Neural cell (in vitro differentiated cells): Measurements from ENCODE around the gene NRARP. TPM values are rescaled to one million over a fixed set of nuclear protein-coding genes. Genes with fewer than 3 reads are reported as not detected.

ENCODE experiments used
- H2AFZ ChIP-seq: fragments of 200-600, 300-800 bp; sonication (generic), shearing (Covaris generic); 2 replicates; pipeline ENCODE4 v1.6.0; 2014; ENCODE audit warnings: low read depth, mild to moderate bottlenecking, antibody characterized with exemption, low read length, moderate library complexity
- H3F3A ChIP-seq: fragments of 200-600 bp; shearing (Covaris generic); 2 replicates; pipeline ENCODE4 v1.6.1; 2016; ENCODE audit warnings: mild to moderate bottlenecking, moderate library complexity, mixed read lengths, antibody characterized with exemption, low read length; ENCODE audit not compliant: insufficient read depth, poor library complexity, severe bottlenecking
- H3K27ac ChIP-seq: fragments of 200-600, 300-800 bp; sonication (generic), shearing (Covaris generic); 2 replicates; pipeline ENCODE4 v1.5.1; 2014; ENCODE audit warnings: mild to moderate bottlenecking, low read length, moderate library complexity
- H3K27me3 ChIP-seq: fragments of 300-800, 200-600 bp; sonication (generic), shearing (Covaris generic); 2 replicates; pipeline ENCODE4 v1.6.0; 2014; ENCODE audit warnings: mild to moderate bottlenecking, low read depth, low read length, moderate library complexity; ENCODE audit not compliant: insufficient read depth
- H3K36me3 ChIP-seq: fragments of 300-800, 200-600 bp; sonication (generic), shearing (Covaris generic); 2 replicates; pipeline ENCODE4 v1.5.1; 2014; ENCODE audit warnings: mild to moderate bottlenecking, antibody characterized with exemption, low read length, moderate library complexity; ENCODE audit not compliant: insufficient read depth
- H3K4me2 ChIP-seq: fragments of 300-800, 200-600 bp; sonication (generic), shearing (Covaris generic); 2 replicates; pipeline ENCODE4 v1.6.0; 2014; ENCODE audit warnings: mild to moderate bottlenecking, low read length
- H3K4me3 ChIP-seq: fragments of 300-800, 200-600 bp; sonication (generic), shearing (Covaris generic); 2 replicates; pipeline ENCODE4 v1.5.1; 2014; ENCODE audit warnings: mild to moderate bottlenecking, low read length, moderate library complexity
- H3K79me2 ChIP-seq: fragments of 200-600 bp; shearing (Covaris generic); replicated peaks from 2 replicates; pipeline ENCODE4 v1.6.0; 2014; ENCODE audit warnings: mild to moderate bottlenecking, low read length, moderate library complexity; ENCODE audit not compliant: insufficient read depth
- H3K9ac ChIP-seq: fragments of 300-800, 200-600 bp; sonication (generic), shearing (Covaris generic); 2 replicates; pipeline ENCODE4 v1.6.1; 2016; ENCODE audit warnings: mild to moderate bottlenecking, low read length, mixed read lengths
- H3K9me2 ChIP-seq: fragments of 200-600 bp; shearing (Covaris generic); 2 replicates; pipeline ENCODE4 v1.6.1; 2016; ENCODE audit warnings: mild to moderate bottlenecking, low read length, mixed read lengths; ENCODE audit not compliant: insufficient read depth
- H3K9me3 ChIP-seq: fragments of 200-600, 300-800 bp; sonication (generic), shearing (Covaris generic); 2 replicates; pipeline ENCODE4 v1.6.1; 2016; ENCODE audit warnings: mild to moderate bottlenecking, mixed run types, low read length, moderate library complexity, mixed read lengths
- H4K20me1 ChIP-seq: fragments of 200-600 bp; shearing (Covaris generic); 2 replicates; pipeline ENCODE4 v1.6.1; 2016; ENCODE audit warnings: mild to moderate bottlenecking, mixed run types; ENCODE audit not compliant: insufficient read depth
- EP300 ChIP-seq: fragments of 450-650 bp; conservative IDR thresholded peaks from 2 replicates; pipeline ENCODE4 v1.6.1; 2014; ENCODE audit warnings: antibody characterized with exemption, mild to moderate bottlenecking, moderate library complexity; ENCODE audit not compliant: poor library complexity, severe bottlenecking
- EZH2 ChIP-seq: fragments of 200-600, 300-800 bp; shearing (Covaris generic), sonication (generic); IDR thresholded peaks from 2 replicates; pipeline ENCODE4 v1.6.1; 2014; ENCODE audit warnings: antibody characterized with exemption, low read length, borderline replicate concordance, mild to moderate bottlenecking; ENCODE audit not compliant: insufficient read depth, poor library complexity, severe bottlenecking
- MXI1 ChIP-seq: fragments of 450-650 bp; conservative IDR thresholded peaks from 2 replicates; pipeline ENCODE4 v1.6.1; 2014; ENCODE audit warnings: antibody characterized with exemption, mild to moderate bottlenecking; ENCODE audit not compliant: poor library complexity, severe bottlenecking
- RAD21 ChIP-seq: fragments of 450-650 bp; conservative IDR thresholded peaks from 2 replicates; pipeline ENCODE4 v1.6.1; 2014; ENCODE audit warnings: antibody characterized with exemption, mild to moderate bottlenecking, moderate library complexity
- polyA plus RNA-seq: library from polyadenylated mRNA; depleted of rRNA; stranded (reverse); fragments of >200 nt; gene quantifications from 2 replicates; pipeline ENCODE4 v1.2.3, GENCODE V29; 2014
- TF ChIP-seq, protein P1 (sequence below): fragments of 450-650 bp; IDR thresholded peaks from 2 replicates; pipeline ENCODE4 v1.5.1; 2014; ENCODE audit warnings: antibody characterized with exemption, mild to moderate bottlenecking, moderate library complexity; ENCODE audit not compliant: poor library complexity, severe bottlenecking
- TF ChIP-seq, protein P2 (sequence below): IDR thresholded peaks from 2 replicates; pipeline ENCODE4 v1.6.1; 2012; ENCODE audit warnings: borderline replicate concordance

The NRARP gene
- polyA plus RNA-seq, 1 donor from 2014 or later, result 2.3 TPM

DNA sequence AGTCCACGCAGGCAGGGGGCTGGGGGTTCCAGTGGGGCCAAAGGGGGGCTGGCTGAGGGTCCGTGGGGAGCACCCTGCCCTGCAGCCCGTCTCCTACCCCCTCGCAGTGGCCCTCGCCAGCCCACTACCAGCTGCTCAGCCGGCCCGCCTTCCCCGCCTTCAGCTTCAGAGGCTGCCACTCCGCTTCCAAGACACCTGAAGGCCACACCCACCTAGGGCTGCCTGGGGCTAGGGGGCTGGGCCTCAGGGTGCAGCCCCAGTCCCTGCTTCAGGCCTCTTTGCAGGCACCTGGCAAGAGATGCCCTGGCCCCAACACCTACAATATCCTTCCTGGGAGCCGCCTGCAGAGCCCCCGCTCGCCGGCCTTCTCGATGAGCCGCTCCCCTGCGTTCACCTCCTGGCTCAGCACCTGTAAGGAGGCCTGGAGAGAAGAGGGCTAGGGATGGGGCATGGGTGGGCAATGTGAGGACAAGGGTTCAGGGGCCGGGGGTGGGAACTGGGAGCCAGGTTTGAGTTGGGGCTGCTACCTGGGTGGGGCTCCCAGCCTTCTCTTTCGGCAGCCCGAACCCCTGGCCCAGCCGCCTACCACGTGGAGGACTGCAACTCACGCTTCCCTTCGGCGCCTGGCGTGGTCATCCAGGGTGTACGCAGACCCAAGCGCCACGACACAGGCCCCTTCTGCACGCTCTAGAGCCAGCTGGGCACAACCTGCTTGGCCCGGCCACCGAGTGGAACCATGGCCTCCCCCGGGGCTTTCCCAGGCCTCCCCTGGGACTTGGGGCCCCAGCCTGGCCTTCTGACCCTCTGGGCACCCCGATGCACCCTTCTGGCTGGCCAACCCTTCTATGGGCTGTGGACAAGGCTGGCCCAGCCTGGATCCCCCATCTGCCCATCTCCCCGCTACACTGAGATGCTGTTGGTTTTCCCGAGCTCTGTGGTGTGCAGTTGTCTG is 49.2 kb downstream of the NRARP start:
- no peak overlapping the region for H3K27ac ChIP-seq
- no peaks in the 10 kb centered on the region for H3K9me3 ChIP-seq
- H3K27me3 ChIP-seq, result no peaks in the 10 kb centered on the region
- no peaks in the 10 kb centered on the region for H3F3A ChIP-seq
- no peak overlapping the region for H2AFZ ChIP-seq
- no peaks in the 10 kb centered on the region for H3K9me2 ChIP-seq
- no peaks in the 10 kb centered on the region for H3K36me3 ChIP-seq
- no peaks in the 10 kb centered on the region for H4K20me1 ChIP-seq
- TF ChIP-seq, protein P1, sequence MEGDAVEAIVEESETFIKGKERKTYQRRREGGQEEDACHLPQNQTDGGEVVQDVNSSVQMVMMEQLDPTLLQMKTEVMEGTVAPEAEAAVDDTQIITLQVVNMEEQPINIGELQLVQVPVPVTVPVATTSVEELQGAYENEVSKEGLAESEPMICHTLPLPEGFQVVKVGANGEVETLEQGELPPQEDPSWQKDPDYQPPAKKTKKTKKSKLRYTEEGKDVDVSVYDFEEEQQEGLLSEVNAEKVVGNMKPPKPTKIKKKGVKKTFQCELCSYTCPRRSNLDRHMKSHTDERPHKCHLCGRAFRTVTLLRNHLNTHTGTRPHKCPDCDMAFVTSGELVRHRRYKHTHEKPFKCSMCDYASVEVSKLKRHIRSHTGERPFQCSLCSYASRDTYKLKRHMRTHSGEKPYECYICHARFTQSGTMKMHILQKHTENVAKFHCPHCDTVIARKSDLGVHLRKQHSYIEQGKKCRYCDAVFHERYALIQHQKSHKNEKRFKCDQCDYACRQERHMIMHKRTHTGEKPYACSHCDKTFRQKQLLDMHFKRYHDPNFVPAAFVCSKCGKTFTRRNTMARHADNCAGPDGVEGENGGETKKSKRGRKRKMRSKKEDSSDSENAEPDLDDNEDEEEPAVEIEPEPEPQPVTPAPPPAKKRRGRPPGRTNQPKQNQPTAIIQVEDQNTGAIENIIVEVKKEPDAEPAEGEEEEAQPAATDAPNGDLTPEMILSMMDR, result no peak
- TF ChIP-seq RAD21, result no peak
- H3K79me2 ChIP-seq, result peaks cover 10% of the 10 kb centered on the region
- no peak overlapping the region for H3K4me3 ChIP-seq
- no peak overlapping the region for H3K9ac ChIP-seq
- no peak overlapping the region for H3K4me2 ChIP-seq

DNA sequence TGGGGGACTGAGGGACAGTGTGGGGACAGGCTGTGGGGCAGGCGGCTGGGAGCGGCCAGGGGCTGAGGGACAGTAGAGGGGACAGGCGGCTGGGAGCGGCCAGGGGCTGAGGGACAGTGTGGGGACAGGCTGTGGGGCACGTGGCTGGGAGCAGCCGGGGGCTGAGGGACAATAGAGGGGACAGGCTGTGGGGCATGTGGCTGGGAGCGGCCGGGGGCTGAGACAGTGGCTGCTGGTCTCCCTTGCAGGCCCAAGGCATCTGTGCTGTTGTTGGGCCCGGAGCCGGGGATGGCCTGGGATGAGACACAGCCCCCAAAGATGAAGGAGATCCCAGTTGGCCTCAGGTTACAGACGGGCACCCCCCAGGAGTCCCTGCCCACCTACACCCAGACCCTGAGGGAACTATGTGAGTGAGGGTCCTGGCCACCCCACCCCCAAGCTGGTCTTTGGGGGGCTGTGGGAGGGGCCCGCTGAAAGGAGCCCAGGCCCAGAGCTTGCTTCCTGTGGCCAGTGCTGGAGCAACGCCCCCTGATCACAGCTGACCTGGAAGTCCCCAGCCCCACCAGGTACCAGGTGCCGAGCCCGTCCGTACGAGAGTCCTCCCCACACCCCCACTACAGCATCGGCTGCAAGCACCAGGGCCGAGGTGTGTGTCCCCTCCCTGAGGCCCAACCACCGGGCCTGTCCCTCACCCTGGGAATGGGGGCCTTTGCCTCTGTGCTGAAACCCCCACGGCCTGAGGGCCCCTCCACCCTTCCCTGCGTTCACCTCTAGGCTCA is 50.4 kb downstream of the NRARP start:
- Histone ChIP-seq H3F3A (no peaks in the 10 kb centered on the region), H2AFZ (no peak overlapping the region), H3K79me2 (peaks cover 10% of the 10 kb centered on the region), H4K20me1 (no peaks in the 10 kb centered on the region), H3K36me3 (no peaks in the 10 kb centered on the region), H3K27me3 (no peaks in the 10 kb centered on the region), H3K4me2 (no peak overlapping the region), H3K4me3 (no peak overlapping the region), H3K9me2 (no peaks in the 10 kb centered on the region), H3K9ac (no peak overlapping the region), H3K9me3 (no peaks in the 10 kb centered on the region), H3K27ac (no peak overlapping the region)
- TF ChIP-seq, protein P1, result no peak
- TF ChIP-seq EZH2 (no peak), EP300 (no peak), MXI1 (no peak), RAD21 (no peak)
- TF ChIP-seq, protein P2, sequence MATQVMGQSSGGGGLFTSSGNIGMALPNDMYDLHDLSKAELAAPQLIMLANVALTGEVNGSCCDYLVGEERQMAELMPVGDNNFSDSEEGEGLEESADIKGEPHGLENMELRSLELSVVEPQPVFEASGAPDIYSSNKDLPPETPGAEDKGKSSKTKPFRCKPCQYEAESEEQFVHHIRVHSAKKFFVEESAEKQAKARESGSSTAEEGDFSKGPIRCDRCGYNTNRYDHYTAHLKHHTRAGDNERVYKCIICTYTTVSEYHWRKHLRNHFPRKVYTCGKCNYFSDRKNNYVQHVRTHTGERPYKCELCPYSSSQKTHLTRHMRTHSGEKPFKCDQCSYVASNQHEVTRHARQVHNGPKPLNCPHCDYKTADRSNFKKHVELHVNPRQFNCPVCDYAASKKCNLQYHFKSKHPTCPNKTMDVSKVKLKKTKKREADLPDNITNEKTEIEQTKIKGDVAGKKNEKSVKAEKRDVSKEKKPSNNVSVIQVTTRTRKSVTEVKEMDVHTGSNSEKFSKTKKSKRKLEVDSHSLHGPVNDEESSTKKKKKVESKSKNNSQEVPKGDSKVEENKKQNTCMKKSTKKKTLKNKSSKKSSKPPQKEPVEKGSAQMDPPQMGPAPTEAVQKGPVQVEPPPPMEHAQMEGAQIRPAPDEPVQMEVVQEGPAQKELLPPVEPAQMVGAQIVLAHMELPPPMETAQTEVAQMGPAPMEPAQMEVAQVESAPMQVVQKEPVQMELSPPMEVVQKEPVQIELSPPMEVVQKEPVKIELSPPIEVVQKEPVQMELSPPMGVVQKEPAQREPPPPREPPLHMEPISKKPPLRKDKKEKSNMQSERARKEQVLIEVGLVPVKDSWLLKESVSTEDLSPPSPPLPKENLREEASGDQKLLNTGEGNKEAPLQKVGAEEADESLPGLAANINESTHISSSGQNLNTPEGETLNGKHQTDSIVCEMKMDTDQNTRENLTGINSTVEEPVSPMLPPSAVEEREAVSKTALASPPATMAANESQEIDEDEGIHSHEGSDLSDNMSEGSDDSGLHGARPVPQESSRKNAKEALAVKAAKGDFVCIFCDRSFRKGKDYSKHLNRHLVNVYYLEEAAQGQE, result no peak
